CD4-positive, alpha-beta T cell (primary cell): ENCODE results near the gene ENPP7. TPM values are rescaled to one million over a fixed set of nuclear protein-coding genes. Genes with fewer than 3 reads are reported as not detected.

Source experiments
- ATAC-seq: fragments of 200-7000 bp; cut with Tn5 transposase; one replicate; pipeline ENCODE4 v1.10.0; 2022; ENCODE audit warnings: mild to moderate bottlenecking; ENCODE audit not compliant: poor library complexity
- CTCF ChIA-PET: fragments of 350-600 bp; sonication (Branson Sonifier 250); formaldehyde crosslinking; loops from one replicate; lab custom pipeline; 2021; ENCODE audit warnings: antibody characterized with exemption, inconsistent platforms; lab: Charles Lee
- POLR2A ChIA-PET: fragments of 350-600 bp; sonication (Branson Sonifier 250); formaldehyde crosslinking; loops from one replicate; lab custom pipeline; 2021; ENCODE audit warnings: antibody characterized with exemption, inconsistent platforms; lab: Charles Lee
- DNase-seq, 14 experiments: peaks; one replicate each; pipeline ENCODE4 v3.0.0-alpha.2; 2013 to 2020; ENCODE audit warnings: mixed read lengths in 2 of 14
- H3K27ac ChIP-seq, 2 donors: one replicate each; pipeline versions ENCODE4 v1.5.1 to v1.7.0; 2013; ENCODE audit warnings: low read length in 2 of 2, low read depth in 1 of 2, mild to moderate bottlenecking in 1 of 2
- H3K27me3 ChIP-seq, 2 experiments: 1 replicate in 1 of 2; 2 replicates in 1 of 2; pipeline versions ENCODE4 v1.6.1 to v1.7.0; 2013; ENCODE audit warnings: low read length in 2 of 2, control low read depth in 1 of 2, mild to moderate bottlenecking in 1 of 2, moderate library complexity in 1 of 2; ENCODE audit not compliant: insufficient read depth in 2 of 2, control insufficient read depth in 1 of 2
- H3K36me3 ChIP-seq: one replicate; pipeline ENCODE4 v1.6.1; 2013; ENCODE audit warnings: low read length, control low read depth; ENCODE audit not compliant: insufficient read depth
- H3K4me1 ChIP-seq: one replicate; pipeline ENCODE4 v1.6.1; 2013; ENCODE audit warnings: low read length, control low read depth; ENCODE audit not compliant: insufficient read depth
- H3K4me3 ChIP-seq: one replicate; pipeline ENCODE4 v1.5.1; 2013; ENCODE audit warnings: mild to moderate bottlenecking, low read length, moderate library complexity
- H3K9me3 ChIP-seq, 2 experiments: 1 replicate in 1 of 2; 2 replicates in 1 of 2; pipeline versions ENCODE4 v1.6.1 to v1.7.0; 2013; ENCODE audit warnings: low read length in 2 of 2, mild to moderate bottlenecking in 2 of 2, control low read depth in 1 of 2, moderate library complexity in 1 of 2; ENCODE audit not compliant: control insufficient read depth in 1 of 2, insufficient read depth in 1 of 2
- H3K27ac Mint-ChIP-seq: one replicate; pipeline ENCODE4 v1.8.0; 2020; ENCODE audit warnings: mixed read lengths
- H3K27me3 Mint-ChIP-seq: one replicate; pipeline ENCODE4 v1.8.0; 2021; ENCODE audit warnings: mixed read lengths
- H3K36me3 Mint-ChIP-seq: one replicate; pipeline ENCODE4 v1.8.0; 2021; ENCODE audit warnings: low read depth, mixed read lengths
- H3K4me1 Mint-ChIP-seq: one replicate; pipeline ENCODE4 v1.8.0; 2021; ENCODE audit warnings: low read depth, mixed read lengths
- H3K4me3 Mint-ChIP-seq: one replicate; pipeline ENCODE4 v1.8.0; 2020; ENCODE audit warnings: mild to moderate bottlenecking, mixed read lengths
- H3K9me3 Mint-ChIP-seq: one replicate; pipeline ENCODE4 v1.8.0; 2020; ENCODE audit warnings: mixed read lengths
- intact Hi-C, 2 experiments: fragments of 100-400 bp; cut with DNase I in 1 of 2; cut with micrococcal nuclease in 1 of 2; formaldehyde crosslinking; loops; one replicate each; pipeline versions ENCODE4 v1.15.1 to v1.9.0; 2023 to 2025; cut with DNase I, micrococcal nuclease
- total RNA-seq, 174 experiments: library from RNA in 2 of 174; stranded (reverse) in 2 of 174; gene quantifications; one replicate each; pipeline ENCODE4 v1.2.3 and lab custom pipeline; 2021 to 2026
- TF ChIP-seq, protein P1 (sequence below): fragments of 200-600 bp; IDR thresholded peaks from one replicate; pipeline ENCODE4 v1.8.0; 2022; ENCODE audit warnings: antibody characterized with exemption, mild to moderate bottlenecking

The ENPP7 gene
- total RNA-seq, 2 experiments from 2014 or later, result not detected

GRCh38 chr17:79713391-79713790 lies 17.4 kb upstream of the ENPP7 start:
- no peaks in the 10 kb centered on the region for H3K9me3 Mint-ChIP-seq

GRCh38 chr17:79714176-79715097 lies 16.3 kb upstream of the ENPP7 start:
- Histone ChIP-seq H3K4me1 (no peaks in the 10 kb centered on the region), H3K27me3 (peaks cover 0 to 7% of the 10 kb centered on the region in 2 experiments), H3K9me3 (peaks cover 0 to 4% of the 10 kb centered on the region in 2 experiments), H3K4me3 (no peak overlapping the region), H3K27ac (no peak overlapping the region), H3K36me3 (no peaks in the 10 kb centered on the region)
- DNase-seq (no peak), ATAC-seq (no peak)
- H3K9me3 Mint-ChIP-seq, result no peaks in the 10 kb centered on the region
- TF ChIP-seq, protein P1, sequence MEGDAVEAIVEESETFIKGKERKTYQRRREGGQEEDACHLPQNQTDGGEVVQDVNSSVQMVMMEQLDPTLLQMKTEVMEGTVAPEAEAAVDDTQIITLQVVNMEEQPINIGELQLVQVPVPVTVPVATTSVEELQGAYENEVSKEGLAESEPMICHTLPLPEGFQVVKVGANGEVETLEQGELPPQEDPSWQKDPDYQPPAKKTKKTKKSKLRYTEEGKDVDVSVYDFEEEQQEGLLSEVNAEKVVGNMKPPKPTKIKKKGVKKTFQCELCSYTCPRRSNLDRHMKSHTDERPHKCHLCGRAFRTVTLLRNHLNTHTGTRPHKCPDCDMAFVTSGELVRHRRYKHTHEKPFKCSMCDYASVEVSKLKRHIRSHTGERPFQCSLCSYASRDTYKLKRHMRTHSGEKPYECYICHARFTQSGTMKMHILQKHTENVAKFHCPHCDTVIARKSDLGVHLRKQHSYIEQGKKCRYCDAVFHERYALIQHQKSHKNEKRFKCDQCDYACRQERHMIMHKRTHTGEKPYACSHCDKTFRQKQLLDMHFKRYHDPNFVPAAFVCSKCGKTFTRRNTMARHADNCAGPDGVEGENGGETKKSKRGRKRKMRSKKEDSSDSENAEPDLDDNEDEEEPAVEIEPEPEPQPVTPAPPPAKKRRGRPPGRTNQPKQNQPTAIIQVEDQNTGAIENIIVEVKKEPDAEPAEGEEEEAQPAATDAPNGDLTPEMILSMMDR, result no peak
- ChIA-PET CTCF (no interaction called here), POLR2A (no interaction called here)
- peaks cover 26% of the 10 kb centered on the region for H3K27me3 Mint-ChIP-seq
- intact Hi-C loops, result no loop called here
- H3K4me1 Mint-ChIP-seq, result no peaks in the 10 kb centered on the region
- no peak overlapping the region for H3K4me3 Mint-ChIP-seq
- no peaks in the 10 kb centered on the region for H3K36me3 Mint-ChIP-seq
- no peak overlapping the region for H3K27ac Mint-ChIP-seq

More at GRCh38 chr17:79713391-79713790, 17.4 kb upstream of the ENPP7 start:
- ChIA-PET POLR2A (no interaction called here), CTCF (no interaction called here)
- Histone ChIP-seq H3K4me1 (peaks cover 4% of the 10 kb centered on the region), H3K9me3 (peaks cover 0 to 4% of the 10 kb centered on the region in 2 experiments), H3K36me3 (no peaks in the 10 kb centered on the region), H3K27me3 (peaks cover 0 to 7% of the 10 kb centered on the region in 2 experiments), H3K4me3 (no peak overlapping the region), H3K27ac (no peak overlapping the region)
- Mint-ChIP-seq H3K4me1 (no peaks in the 10 kb centered on the region), H3K27me3 (peaks cover 31% of the 10 kb centered on the region), H3K4me3 (no peak overlapping the region), H3K27ac (no peak overlapping the region), H3K36me3 (no peaks in the 10 kb centered on the region)
- TF ChIP-seq, protein P1, result no peak
- intact Hi-C loops, result no loop called here
- ATAC-seq, result no peak
- DNase-seq, result no peak

DNA sequence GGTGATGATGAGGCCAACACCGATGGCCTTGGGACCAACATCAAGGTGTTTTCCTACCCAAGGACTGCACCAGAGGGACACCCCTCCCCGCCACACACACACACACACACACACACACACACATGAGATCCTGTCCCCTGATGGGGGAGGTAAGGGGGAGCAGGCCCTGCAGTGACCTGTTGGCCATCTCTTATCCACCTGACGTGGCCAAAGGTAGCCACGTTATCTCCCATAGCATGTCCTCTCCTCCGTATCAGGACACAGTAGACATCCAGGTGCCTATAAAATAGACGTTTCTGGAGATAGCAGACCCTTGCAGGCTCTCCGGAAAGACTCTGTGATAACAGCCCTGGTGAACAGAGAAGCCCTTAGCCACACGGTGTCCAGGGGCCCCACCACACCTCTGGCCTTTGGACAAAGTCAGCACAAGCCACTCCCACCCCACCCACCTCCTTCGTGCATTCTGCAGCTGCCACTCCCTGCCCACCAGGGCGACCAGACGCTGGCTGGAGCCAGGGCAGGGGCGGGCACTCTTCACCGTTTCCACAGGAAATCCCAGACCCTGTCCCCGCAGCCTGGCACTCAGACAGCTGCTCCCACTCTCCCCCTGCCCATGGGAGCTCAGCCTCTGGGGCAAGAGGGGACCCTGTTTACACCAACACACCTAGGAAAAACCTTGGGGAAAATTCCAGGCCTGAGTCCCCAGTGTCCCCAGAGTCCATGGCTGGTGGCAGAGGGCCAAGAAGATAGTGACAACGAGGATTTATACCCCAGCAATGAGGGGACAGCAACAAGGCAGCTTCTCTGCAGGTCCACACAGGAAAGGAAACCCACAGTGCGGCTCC lies 15.4 kb upstream of the ENPP7 start:
- no peak overlapping the region for H3K27ac Mint-ChIP-seq
- peaks cover 0 to 7% of the 10 kb centered on the region in 2 experiments for H3K27me3 ChIP-seq
- no peak overlapping the region for H3K4me3 Mint-ChIP-seq
- no peaks in the 10 kb centered on the region for H3K36me3 ChIP-seq
- ChIA-PET CTCF (no interaction called here), POLR2A (no interaction called here)
- no peaks in the 10 kb centered on the region for H3K4me1 Mint-ChIP-seq
- DNase-seq (no peak), ATAC-seq (no peak)
- no peak overlapping the region for H3K4me3 ChIP-seq
- intact Hi-C loops, result no loop called here
- H3K27ac ChIP-seq, result no peak overlapping the region
- peaks cover 26% of the 10 kb centered on the region for H3K27me3 Mint-ChIP-seq
- no peaks in the 10 kb centered on the region for H3K4me1 ChIP-seq
- peaks cover 0 to 4% of the 10 kb centered on the region in 2 experiments for H3K9me3 ChIP-seq
- TF ChIP-seq, protein P1, result no peak
- H3K9me3 Mint-ChIP-seq, result no peaks in the 10 kb centered on the region
- no peaks in the 10 kb centered on the region for H3K36me3 Mint-ChIP-seq
